ENCODE results near the gene CRELD1. TPM values are rescaled to one million over a fixed set of nuclear protein-coding genes. Genes with fewer than 3 reads are reported as not detected.

Gene CRELD1
- total and polyA plus RNA-seq, 2 of the 13 experiments (the other 11 are each of a cell fraction or from before 2014, with no cell fraction given), result 27.1 to 61.9 TPM

DNA sequence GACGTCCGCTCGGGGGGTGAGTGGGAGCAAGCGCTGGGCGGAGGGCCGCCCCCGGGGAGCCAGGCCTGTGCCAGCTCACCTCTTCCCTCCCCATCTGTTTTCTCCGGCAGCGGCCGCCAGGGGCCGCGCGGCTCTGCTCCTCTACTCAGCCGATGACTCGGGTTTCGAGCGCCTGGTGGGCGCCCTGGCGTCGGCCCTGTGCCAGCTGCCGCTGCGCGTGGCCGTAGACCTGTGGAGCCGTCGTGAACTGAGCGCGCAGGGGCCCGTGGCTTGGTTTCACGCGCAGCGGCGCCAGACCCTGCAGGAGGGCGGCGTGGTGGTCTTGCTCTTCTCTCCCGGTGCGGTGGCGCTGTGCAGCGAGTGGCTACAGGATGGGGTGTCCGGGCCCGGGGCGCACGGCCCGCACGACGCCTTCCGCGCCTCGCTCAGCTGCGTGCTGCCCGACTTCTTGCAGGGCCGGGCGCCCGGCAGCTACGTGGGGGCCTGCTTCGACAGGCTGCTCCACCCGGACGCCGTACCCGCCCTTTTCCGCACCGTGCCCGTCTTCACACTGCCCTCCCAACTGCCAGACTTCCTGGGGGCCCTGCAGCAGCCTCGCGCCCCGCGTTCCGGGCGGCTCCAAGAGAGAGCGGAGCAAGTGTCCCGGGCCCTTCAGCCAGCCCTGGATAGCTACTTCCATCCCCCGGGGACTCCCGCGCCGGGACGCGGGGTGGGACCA, 632 bp upstream of the CRELD1 start (continued):
- TF ChIP-seq FOXJ3 (CRISPR knock-in tag; IDR thresholded peaks at IDR 0.05; ENCODE audit: borderline replicate concordance) (peak; percentile 12; the same call in 1 of the 2 replicates), ZNF101 (CRISPR knock-in tag; IDR thresholded peaks at IDR 0.05; ENCODE audit: borderline replicate concordance, low read depth) (no peak), KDM6A (CRISPR knock-in tag; IDR thresholded peaks at IDR 0.05; ENCODE audit: low read depth) (no peak), ZSCAN31 (CRISPR knock-in tag; IDR thresholded peaks at IDR 0.05; ENCODE audit: low read depth) (peak; percentile 77; the same call in 1 of the 2 replicates), ZNF274 (CRISPR knock-in tag; IDR thresholded peaks at IDR 0.05) (peak; percentile 37; the same call in 1 of the 2 replicates), ZNF605 (CRISPR knock-in tag; IDR thresholded peaks at IDR 0.05) (no peak), FOXA1 (IDR thresholded peaks at IDR 0.05) (no peak), FOXA1 (CRISPR knock-in tag; IDR thresholded peaks at IDR 0.05) (no peak; the same call in 1 of the 2 replicates), ZNF570 (CRISPR knock-in tag; IDR thresholded peaks at IDR 0.05; ENCODE audit: borderline replicate concordance) (peak; percentile 61), ZNF749 (CRISPR knock-in tag; IDR thresholded peaks at IDR 0.05; ENCODE audit: borderline replicate concordance) (no peak), HMG20B (CRISPR knock-in tag; conservative IDR thresholded peaks at IDR 0.05) (no peak), SALL2 (CRISPR knock-in tag; IDR thresholded peaks at IDR 0.05) (no peak), MTF2 (CRISPR knock-in tag; IDR thresholded peaks at IDR 0.05; ENCODE audit: borderline replicate concordance) (no peak)
- TF ChIP-seq, protein P1, sequence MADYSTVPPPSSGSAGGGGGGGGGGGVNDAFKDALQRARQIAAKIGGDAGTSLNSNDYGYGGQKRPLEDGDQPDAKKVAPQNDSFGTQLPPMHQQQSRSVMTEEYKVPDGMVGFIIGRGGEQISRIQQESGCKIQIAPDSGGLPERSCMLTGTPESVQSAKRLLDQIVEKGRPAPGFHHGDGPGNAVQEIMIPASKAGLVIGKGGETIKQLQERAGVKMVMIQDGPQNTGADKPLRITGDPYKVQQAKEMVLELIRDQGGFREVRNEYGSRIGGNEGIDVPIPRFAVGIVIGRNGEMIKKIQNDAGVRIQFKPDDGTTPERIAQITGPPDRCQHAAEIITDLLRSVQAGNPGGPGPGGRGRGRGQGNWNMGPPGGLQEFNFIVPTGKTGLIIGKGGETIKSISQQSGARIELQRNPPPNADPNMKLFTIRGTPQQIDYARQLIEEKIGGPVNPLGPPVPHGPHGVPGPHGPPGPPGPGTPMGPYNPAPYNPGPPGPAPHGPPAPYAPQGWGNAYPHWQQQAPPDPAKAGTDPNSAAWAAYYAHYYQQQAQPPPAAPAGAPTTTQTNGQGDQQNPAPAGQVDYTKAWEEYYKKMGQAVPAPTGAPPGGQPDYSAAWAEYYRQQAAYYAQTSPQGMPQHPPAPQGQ (CRISPR knock-in tag; IDR thresholded peaks at IDR 0.05; ENCODE audit: borderline replicate concordance), result no peak
- TF ChIP-seq, protein P2, sequence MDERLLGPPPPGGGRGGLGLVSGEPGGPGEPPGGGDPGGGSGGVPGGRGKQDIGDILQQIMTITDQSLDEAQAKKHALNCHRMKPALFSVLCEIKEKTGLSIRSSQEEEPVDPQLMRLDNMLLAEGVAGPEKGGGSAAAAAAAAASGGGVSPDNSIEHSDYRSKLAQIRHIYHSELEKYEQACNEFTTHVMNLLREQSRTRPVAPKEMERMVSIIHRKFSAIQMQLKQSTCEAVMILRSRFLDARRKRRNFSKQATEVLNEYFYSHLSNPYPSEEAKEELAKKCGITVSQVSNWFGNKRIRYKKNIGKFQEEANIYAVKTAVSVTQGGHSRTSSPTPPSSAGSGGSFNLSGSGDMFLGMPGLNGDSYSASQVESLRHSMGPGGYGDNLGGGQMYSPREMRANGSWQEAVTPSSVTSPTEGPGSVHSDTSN (CRISPR knock-in tag; IDR thresholded peaks at IDR 0.05), result no peak
- TF ChIP-seq, protein P3, sequence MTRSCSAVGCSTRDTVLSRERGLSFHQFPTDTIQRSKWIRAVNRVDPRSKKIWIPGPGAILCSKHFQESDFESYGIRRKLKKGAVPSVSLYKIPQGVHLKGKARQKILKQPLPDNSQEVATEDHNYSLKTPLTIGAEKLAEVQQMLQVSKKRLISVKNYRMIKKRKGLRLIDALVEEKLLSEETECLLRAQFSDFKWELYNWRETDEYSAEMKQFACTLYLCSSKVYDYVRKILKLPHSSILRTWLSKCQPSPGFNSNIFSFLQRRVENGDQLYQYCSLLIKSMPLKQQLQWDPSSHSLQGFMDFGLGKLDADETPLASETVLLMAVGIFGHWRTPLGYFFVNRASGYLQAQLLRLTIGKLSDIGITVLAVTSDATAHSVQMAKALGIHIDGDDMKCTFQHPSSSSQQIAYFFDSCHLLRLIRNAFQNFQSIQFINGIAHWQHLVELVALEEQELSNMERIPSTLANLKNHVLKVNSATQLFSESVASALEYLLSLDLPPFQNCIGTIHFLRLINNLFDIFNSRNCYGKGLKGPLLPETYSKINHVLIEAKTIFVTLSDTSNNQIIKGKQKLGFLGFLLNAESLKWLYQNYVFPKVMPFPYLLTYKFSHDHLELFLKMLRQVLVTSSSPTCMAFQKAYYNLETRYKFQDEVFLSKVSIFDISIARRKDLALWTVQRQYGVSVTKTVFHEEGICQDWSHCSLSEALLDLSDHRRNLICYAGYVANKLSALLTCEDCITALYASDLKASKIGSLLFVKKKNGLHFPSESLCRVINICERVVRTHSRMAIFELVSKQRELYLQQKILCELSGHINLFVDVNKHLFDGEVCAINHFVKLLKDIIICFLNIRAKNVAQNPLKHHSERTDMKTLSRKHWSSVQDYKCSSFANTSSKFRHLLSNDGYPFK (CRISPR knock-in tag; IDR thresholded peaks at IDR 0.05; ENCODE audit: borderline replicate concordance), result peak; percentile 79
- TF ChIP-seq, protein P4, sequence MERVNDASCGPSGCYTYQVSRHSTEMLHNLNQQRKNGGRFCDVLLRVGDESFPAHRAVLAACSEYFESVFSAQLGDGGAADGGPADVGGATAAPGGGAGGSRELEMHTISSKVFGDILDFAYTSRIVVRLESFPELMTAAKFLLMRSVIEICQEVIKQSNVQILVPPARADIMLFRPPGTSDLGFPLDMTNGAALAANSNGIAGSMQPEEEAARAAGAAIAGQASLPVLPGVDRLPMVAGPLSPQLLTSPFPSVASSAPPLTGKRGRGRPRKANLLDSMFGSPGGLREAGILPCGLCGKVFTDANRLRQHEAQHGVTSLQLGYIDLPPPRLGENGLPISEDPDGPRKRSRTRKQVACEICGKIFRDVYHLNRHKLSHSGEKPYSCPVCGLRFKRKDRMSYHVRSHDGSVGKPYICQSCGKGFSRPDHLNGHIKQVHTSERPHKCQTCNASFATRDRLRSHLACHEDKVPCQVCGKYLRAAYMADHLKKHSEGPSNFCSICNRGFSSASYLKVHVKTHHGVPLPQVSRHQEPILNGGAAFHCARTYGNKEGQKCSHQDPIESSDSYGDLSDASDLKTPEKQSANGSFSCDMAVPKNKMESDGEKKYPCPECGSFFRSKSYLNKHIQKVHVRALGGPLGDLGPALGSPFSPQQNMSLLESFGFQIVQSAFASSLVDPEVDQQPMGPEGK (CRISPR knock-in tag; IDR thresholded peaks at IDR 0.05), result peak; percentile 81
- TF ChIP-seq, protein P5, sequence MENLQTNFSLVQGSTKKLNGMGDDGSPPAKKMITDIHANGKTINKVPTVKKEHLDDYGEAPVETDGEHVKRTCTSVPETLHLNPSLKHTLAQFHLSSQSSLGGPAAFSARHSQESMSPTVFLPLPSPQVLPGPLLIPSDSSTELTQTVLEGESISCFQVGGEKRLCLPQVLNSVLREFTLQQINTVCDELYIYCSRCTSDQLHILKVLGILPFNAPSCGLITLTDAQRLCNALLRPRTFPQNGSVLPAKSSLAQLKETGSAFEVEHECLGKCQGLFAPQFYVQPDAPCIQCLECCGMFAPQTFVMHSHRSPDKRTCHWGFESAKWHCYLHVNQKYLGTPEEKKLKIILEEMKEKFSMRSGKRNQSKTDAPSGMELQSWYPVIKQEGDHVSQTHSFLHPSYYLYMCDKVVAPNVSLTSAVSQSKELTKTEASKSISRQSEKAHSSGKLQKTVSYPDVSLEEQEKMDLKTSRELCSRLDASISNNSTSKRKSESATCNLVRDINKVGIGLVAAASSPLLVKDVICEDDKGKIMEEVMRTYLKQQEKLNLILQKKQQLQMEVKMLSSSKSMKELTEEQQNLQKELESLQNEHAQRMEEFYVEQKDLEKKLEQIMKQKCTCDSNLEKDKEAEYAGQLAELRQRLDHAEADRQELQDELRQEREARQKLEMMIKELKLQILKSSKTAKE (CRISPR knock-in tag; IDR thresholded peaks at IDR 0.05; ENCODE audit: borderline replicate concordance), result no peak; the same call in 1 of the 2 replicates
